ENCODE measurements around the gene GALNT8.

GALNT8 gene

DNA sequence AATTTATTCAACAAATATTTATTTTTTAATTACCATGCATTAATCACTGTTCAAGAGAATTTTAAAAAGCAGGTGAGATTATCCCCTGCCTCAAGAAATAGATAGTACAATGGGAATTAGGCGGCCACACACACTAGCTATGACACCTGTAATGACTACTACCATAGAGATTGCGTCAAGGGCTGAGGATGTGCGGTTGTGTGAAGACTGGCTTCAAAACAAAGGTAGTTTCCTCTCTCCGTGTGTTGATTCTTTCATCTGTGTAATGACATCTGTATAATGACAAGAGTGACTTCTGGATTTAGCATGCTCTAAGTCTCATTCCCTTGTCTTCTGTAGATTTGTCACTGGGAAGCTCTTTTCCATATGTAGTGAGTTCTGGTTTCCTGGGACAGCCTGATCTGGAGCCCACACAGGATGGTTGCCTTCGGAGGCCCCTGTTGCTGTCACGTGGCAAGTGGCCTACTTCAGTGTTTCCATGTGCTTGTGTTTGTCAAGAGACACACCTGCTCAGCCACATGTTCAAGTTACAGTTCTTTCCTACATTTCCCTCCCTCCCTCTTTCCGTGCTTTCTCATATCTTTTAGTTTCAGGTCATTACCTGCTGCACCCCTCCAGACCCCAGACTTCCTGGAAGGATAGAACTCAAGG, 64.3 kb downstream of the GALNT8 start:
- no peak for FAIRE-seq
- no peak for DNase-seq (ENCODE audit: insufficient read length)
- no peak for TF ChIP-seq POLR2AphosphoS5 (IDR thresholded peaks at IDR 0.05; ENCODE audit: low read depth, low read length)
- TF ChIP-seq TAF1 (IDR thresholded peaks at IDR 0.05; ENCODE audit: borderline replicate concordance, low read depth, low read length): no peak
- TF ChIP-seq POLR2A (IDR thresholded peaks at IDR 0.05; ENCODE audit: low read depth, low read length): no peak

DNA sequence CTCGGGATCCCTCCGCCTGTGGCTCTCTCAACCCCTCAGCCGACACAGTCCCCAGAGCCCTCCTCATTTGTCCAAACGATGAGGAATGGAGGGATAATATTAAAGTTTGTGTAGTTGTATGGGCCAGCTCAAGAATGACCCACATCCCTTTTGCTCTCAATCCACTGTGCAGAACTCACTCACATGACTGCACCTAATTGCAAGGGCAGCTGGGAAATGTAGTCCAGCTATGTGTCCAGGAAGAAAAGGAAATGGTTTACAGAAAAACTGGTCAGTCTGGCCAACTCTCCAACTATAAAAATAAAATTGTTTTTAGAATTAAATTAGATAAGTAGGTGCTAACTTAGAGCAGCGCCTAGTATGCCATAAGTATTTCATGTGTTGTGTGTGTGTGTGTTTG, 66.6 kb downstream of the GALNT8 start:
- DNase-seq (ENCODE audit: insufficient read length): no peak
- FAIRE-seq: no peak
- TF ChIP-seq TAF1 (IDR thresholded peaks at IDR 0.05; ENCODE audit: borderline replicate concordance, low read depth, low read length) (no peak), POLR2A (IDR thresholded peaks at IDR 0.05; ENCODE audit: low read depth, low read length) (no peak), POLR2AphosphoS5 (IDR thresholded peaks at IDR 0.05; ENCODE audit: low read depth, low read length) (no peak)

DNA sequence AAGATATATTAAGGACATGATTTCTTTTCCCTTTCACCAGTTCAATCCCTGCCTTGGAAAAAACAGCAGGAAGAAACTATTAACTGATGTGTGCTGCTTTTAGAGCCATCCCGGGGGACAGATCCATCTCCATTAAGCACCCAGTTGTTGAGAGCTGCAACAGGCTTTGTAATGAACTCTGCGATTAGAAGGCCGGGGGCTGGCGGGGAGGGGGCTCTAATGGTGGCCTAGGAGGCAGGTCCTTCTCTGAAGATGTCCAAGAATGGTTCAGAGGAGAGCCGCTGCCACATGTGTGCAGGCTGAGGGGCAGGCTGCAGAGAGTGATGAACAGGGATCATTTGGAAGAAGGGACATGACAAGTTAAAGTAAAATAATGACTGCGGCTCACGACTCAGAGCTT, 67.8 kb downstream of the GALNT8 start:
- FAIRE-seq (no peak), DNase-seq (ENCODE audit: insufficient read length) (no peak)
- TF ChIP-seq POLR2AphosphoS5 (IDR thresholded peaks at IDR 0.05; ENCODE audit: low read depth, low read length): no peak
- TF ChIP-seq POLR2A (IDR thresholded peaks at IDR 0.05; ENCODE audit: low read depth, low read length): no peak
- TF ChIP-seq TAF1 (IDR thresholded peaks at IDR 0.05; ENCODE audit: borderline replicate concordance, low read depth, low read length): no peak

DNA sequence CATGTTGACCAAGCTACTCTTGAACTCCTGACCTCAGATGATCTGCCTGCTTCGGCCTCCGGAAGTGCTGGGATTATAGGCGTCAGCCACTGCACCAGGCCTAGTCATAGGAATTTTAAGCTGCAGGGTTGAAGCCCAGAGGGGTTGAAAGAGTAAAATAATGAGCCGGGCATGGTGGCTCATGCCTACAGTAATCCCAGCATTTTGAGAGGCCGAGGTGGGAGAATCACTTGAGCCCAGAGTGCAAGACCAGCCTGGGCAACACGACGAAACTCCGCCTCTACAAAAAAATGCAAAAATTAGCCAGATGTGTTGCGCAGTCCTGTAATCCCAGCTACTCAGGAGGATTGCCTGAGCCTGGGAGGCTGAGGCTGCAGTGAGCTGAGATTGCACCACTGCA, 69.6 kb downstream of the GALNT8 start:
- TF ChIP-seq POLR2AphosphoS5 (IDR thresholded peaks at IDR 0.05; ENCODE audit: low read depth, low read length) (no peak), TAF1 (IDR thresholded peaks at IDR 0.05; ENCODE audit: borderline replicate concordance, low read depth, low read length) (no peak), POLR2A (IDR thresholded peaks at IDR 0.05; ENCODE audit: low read depth, low read length) (no peak)
- DNase-seq (ENCODE audit: insufficient read length) (no peak), FAIRE-seq (no peak)

DNA sequence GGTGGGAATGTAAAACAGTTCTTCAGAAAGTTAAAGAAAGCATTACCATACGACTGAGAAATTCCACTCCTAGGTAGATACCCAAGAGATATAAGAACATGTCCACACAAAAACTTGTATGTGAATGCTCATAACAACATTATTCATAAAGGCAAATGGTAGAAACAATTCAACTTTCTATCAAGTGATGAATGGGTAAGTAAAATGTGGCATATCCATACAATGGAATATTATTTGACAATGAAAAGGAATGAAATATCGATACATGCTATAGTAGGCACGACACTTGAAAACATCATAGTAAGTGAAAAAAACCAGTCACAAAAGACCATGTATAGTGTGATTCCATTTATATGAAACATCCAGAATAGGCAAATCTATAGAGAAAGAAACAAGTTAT, 71.3 kb downstream of the GALNT8 start:
- TF ChIP-seq POLR2A (IDR thresholded peaks at IDR 0.05; ENCODE audit: low read depth, low read length) (no peak), TAF1 (IDR thresholded peaks at IDR 0.05; ENCODE audit: borderline replicate concordance, low read depth, low read length) (no peak), POLR2AphosphoS5 (IDR thresholded peaks at IDR 0.05; ENCODE audit: low read depth, low read length) (no peak)
- DNase-seq (ENCODE audit: insufficient read length): no peak
- FAIRE-seq: no peak

DNA sequence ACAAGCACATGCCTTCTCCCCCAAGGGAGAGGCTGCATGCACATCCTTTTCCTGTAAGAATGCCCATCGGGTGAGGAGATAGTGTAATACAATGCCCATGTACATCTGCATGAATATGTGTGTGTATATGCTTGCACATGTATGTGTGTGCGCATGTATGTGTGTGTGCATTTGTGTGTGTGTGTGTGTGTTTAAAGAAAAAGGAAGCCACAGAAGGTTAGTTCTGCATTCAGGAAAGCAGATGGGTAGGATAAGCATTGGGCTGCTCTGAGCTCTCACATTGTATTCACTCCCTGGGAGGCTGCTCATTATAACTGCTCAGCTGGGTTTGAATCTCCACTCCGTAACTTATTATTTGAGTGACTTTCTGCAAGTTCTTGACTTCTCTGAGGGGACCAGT, 74.3 kb downstream of the GALNT8 start:
- FAIRE-seq (no peak), DNase-seq (ENCODE audit: insufficient read length) (no peak)
- TF ChIP-seq POLR2A (IDR thresholded peaks at IDR 0.05; ENCODE audit: low read depth, low read length): no peak

DNA sequence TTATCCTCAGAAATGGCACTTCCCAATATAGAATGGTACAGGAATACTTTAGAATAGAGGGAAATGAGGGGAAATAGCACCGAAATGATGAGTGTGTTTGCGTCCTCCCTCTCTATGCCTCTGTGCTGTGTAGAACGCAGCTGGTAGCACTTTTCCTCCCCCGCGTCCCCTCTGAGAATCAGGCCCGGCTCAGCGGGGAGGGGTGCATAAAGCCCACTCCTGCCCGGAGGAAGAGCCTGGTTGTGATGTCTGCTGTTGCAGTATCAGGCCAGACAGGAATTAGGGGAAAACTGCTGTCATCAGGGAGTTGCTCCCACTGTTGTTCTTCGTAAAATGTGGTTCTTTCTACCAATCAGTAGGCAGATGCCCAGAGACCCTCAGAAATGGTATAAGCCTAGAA, 76.0 kb downstream of the GALNT8 start:
- DNase-seq (ENCODE audit: insufficient read length) (no peak), FAIRE-seq (no peak)
- TF ChIP-seq POLR2AphosphoS5 (IDR thresholded peaks at IDR 0.05; ENCODE audit: low read depth, low read length) (no peak), POLR2A (IDR thresholded peaks at IDR 0.05; ENCODE audit: low read depth, low read length) (no peak), TAF1 (IDR thresholded peaks at IDR 0.05; ENCODE audit: borderline replicate concordance, low read depth, low read length) (no peak)

DNA sequence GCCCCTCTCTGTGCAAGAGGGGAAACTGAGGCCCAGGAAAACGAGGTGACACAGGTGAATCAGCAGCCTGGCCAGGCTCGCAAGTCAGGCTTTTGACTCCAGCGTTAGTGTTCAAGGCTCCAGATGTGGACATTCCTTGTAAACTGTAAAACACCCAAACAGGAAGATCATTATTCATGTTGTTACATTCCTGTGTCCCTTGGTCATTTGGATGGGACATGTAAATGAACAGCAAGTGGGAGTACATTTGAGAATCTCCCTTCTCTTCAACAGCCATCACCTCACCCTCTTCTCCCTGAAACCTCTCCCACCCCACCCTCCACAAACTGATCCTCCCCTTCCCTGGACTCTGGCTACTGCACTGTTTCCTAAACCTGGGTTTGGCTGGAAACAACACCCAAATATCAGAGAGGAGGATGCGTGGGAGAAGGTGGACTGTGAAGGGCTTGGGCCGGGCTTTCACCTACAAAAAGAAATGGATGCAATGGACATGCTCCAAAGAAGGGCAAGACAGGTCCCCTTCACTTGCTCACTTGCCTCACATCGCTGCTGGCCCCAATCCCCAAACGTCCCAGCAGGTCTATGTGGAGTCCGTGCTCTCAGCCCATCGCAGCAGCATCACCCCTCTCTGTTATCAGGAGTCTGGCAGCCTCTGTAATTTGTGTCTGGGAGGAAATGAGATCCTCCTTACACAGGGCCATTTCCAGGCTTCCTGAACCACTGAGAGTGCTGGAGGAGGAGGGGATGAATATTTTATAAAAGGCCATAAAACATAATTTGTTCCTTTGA, 76.7 kb downstream of the GALNT8 start:
- TF ChIP-seq TAF1 (IDR thresholded peaks at IDR 0.05; ENCODE audit: borderline replicate concordance, low read depth, low read length): no peak
- TF ChIP-seq POLR2A (IDR thresholded peaks at IDR 0.05; ENCODE audit: low read depth, low read length): no peak
- no peak for TF ChIP-seq POLR2AphosphoS5 (IDR thresholded peaks at IDR 0.05; ENCODE audit: low read depth, low read length)
- DNase-seq (ENCODE audit: insufficient read length): no peak
- FAIRE-seq: no peak

DNA sequence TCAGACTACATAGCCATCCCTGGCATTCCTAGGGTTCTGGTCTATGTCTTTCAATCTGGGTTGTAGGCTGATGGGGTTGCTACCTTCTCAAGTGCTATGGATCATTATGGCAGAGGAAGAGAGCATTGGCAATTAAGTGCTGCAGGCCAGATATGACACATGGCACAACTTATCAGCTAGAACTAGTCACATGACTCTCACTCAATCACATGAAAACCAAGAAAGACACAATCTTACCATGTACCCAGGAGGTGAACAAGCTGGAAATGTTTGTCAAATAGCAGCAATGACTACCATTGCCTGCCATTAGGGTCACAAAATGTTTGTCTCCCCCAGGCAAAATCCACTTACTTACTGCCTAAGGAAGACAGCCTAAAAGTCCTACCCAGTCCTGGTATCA, 80.4 kb downstream of the GALNT8 start:
- FAIRE-seq (peak; percentile 50), DNase-seq (ENCODE audit: insufficient read length) (no peak)
- TF ChIP-seq POLR2A (IDR thresholded peaks at IDR 0.05; ENCODE audit: low read depth, low read length): no peak
- TF ChIP-seq POLR2AphosphoS5 (IDR thresholded peaks at IDR 0.05; ENCODE audit: low read depth, low read length): no peak
- TF ChIP-seq TAF1 (IDR thresholded peaks at IDR 0.05; ENCODE audit: borderline replicate concordance, low read depth, low read length): no peak

DNA sequence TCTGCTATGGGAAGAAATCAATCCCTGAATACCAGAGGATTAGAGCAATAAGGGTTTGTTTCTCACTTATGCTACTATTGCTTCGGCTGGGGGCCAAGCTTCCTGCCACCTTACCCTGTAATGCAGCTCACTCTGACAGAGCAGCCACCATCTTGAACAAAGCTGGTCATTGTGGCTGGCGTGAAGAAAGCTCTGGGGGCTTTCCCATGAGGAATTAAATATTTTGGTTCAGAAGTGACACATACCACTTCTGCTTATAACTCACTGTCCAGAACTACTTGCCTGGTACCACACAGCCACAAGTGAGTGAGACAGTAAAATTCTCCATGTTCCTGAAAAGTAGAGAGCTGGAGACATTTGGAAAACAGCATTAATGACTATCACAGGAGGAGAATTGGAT, 82.6 kb downstream of the GALNT8 start:
- DNase-seq (ENCODE audit: insufficient read length): no peak
- no peak for FAIRE-seq
- TF ChIP-seq POLR2AphosphoS5 (IDR thresholded peaks at IDR 0.05; ENCODE audit: low read depth, low read length) (no peak), POLR2A (IDR thresholded peaks at IDR 0.05; ENCODE audit: low read depth, low read length) (no peak), TAF1 (IDR thresholded peaks at IDR 0.05; ENCODE audit: borderline replicate concordance, low read depth, low read length) (no peak)

DNA sequence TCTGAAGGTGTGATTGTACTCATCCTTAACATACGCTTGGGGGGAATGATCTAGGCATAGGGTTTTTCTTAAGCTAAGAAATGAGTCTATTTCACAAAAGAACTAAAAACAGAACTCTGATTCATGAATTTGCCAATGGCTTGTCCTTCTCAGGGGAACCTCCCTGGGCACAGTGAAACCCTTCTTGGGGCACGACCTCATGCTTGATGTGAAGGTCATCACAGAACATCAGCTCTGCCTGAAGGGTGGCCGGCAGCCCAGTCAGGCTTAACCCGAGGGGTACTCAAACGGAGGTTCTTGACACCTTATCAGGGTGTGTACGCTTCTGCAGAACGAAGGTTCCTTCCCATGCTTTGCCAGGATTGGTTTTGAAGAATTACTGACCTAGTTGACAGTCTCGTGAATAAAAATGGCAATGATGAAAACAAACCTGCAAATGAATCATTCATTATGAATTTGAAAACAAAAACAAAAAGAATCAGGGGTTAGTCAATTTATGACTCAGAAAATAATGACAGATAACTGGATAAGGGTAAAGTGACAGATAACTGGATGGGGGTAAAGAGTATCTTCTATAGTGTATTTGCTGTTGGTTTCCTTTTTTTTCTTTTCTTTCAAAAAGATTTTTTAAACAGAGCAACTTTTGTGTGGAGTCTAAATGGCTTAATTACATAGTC, 86.4 kb downstream of the GALNT8 start:
- DNase-seq (ENCODE audit: insufficient read length): no peak
- no peak for FAIRE-seq
- no peak for TF ChIP-seq TAF1 (IDR thresholded peaks at IDR 0.05; ENCODE audit: borderline replicate concordance, low read depth, low read length)

All from GM12892 (cell line).